ENCODE data around the gene SMIM20.
A peak's percentile ranks its signal among the peaks of the same experiment; 100 is the strongest.
"Not testable (repeated sequence)": the region's sequence is repeated elsewhere in the genome, so short reads cannot be mapped to it uniquely, and the experiment has no call there.

The SMIM20 gene

DNA sequence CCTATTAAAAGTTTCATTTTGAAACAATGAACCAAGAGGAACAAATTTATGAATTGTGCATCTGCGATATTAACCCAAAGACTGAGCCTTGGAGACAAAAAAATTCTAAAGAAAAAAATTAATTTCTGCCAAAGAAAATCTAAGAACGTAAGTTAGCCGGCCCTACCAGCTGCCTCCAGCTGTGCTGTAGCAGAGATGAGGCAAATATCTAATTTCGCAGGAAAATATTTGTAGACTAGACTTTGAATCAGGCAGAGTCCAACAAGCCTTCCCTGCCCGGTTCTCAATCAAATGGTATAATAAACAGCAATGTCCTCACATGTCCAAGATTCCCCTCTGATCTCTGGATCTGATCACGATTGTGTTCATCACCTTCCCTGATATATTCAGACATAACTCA, 21.2 kb upstream of the SMIM20 start:
- no peak for DNase-seq

DNA sequence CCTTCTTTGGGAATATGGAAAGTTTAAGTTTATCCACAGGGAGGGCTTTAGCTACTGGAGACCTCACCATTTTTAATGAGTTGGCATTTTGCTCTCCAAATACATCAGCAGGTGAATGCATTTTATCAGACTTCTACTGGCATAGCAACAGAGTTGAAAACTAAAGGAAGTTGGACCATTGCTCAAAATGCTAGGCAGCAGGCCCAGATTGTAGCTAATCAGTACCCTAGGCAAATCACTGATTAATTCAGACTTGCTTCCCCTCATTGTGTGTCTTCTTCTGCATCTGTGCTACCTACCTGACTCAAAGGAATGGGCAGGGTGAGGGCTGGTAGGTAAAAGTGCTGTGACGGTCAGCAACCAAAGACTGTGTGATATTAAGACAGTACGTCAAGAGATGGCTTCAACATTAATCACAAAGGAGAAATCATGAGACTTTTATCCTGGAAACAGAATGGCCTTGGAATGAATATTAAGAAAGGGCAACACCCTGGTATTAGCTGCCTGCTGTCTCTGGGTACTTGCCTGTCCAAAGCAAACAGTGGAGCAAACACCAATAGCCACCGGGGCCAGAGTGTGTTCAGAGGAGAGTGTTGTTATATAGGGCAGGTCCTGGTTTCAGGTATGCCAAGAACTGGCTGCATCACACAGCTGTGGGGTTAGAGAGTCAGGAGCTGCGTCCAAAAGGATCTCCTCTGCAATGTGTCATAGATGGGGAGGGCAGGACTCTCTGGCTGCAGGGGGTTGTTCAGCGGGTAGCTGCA, 17.1 kb upstream of the SMIM20 start:
- DNase-seq, result no peak

DNA sequence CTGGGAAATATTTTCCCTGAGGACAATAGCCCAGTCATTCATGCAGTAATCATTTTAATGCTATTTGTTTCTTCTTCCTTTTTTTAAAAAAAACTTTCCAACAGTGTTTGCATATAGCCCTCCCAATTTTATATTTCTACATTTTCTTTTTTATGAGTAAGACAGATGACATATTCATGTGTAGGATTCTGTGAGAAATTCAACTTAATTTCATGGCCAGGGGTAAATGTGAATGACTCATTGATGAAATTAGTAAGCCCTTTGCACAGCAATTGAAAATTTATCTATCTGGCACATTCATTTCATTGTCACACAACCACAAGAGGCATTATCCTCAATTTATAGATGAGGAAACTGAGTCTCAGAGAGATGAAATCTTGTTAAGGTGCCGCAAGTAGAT, 13.7 kb upstream of the SMIM20 start:
- DNase-seq, result no peak

DNA sequence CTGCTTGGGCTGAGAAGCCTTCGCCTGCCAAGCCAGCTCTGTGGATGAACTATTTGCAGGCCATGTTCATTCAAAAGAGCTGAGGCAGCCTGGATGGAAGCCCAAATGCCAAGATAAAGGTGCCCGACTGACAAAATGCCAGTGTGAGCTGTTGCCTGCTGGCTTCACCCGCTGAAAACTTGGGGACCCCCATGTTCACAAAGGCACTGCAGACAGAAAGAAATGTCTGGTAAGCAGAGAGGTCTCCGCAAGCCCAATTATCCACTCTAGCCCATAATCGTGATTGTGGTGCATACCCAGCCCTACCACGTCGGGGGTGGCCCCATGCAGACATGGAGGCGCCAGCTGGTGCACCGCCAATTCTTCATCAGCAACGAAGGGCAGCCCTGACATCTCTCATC, 13.0 kb upstream of the SMIM20 start:
- DNase-seq, result no peak

DNA sequence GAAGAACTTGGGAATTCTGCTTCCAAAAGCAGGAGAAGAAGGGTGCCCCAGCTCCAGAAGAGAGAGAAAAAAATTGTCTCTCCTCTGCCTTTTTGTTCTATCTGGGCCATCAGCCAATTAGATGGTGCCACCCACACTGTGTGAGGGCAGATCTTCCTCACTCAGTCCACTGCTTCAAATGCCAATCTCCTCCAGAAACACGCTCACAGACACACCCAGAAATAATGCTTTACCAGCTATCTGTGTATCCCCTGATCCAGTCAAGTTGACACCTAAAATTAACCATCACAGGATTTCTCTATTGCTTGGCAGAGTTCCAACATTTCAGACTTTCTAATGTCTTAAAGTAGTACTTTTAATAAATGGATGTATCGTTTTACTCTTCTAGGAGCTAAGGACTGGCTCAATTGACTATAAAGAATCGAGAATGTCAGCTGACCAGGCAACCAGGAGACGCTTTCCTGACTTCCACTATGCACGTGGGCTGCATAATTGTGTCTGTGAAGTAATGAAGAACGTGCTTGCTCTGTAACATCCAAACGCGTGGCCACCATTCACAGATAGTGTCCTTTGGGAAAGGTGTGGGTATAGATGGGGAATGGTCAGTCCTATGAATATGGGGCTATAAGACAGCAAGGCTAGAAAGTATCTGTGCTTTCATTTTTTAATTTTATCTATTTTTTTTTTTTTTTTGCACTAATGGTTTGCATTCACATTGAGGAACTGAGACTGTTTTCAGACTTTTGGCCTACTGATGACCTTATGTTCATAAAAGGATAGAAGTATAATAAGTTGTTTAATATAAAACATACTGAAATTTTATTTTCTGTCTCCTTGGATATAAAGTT, 9.9 kb upstream of the SMIM20 start:
- DNase-seq, result no peak

DNA sequence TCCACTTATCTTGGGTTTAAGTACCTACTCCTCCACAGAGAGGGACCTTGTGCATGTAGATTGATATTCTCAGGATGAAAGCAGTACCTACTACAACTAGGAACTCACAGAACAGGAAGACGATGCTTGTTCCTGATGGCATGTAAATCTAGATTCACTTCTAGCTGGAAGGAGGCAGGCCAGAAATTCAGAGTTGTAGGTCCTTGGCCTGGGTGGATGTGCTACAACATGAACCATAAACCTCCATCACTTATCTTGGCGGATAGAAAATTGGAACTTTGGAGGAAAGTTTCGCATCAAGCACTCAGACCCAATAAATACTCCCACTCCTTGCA, 9.3 kb upstream of the SMIM20 start:
- no peak for DNase-seq

DNA sequence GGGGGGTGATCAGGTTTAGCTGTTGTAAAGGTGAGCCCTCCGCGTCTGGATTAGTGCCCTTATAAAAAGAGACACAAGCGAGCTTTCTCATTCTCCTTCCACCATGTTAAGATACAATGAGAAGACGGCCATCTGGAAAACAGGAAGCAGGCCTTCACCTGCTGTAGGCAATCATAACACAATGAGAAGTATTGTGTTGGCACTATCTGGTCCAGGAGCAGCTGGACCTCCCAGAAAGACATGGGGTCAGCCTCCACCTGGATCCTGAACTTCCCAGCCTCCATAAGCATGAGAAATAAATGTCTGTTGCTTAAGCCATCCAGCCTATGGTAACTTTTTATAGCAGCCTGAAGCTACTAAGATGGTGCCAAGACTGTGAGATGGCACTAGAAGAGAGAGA, 8.6 kb upstream of the SMIM20 start:
- DNase-seq, result no peak

DNA sequence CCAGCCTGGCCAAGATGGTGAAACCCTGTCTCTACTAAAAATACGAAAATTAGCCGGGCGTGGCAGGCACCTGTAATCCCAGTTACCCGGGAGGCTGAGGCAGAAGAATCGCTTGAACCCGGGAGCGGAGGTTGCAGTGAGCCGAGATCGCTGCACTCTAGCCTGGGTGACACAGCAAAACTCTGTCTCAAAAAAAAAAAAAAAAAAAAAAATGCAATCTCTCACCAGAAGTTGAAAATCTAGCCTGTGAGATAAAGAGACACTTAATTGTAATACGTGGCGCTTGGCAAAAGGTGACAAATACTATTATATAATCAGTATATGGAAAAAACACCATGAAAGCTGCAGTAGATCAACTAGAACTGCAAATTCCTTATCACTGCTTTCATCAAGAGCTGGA, 7.9 kb upstream of the SMIM20 start:
- DNase-seq, result not testable (repeated sequence)

DNA sequence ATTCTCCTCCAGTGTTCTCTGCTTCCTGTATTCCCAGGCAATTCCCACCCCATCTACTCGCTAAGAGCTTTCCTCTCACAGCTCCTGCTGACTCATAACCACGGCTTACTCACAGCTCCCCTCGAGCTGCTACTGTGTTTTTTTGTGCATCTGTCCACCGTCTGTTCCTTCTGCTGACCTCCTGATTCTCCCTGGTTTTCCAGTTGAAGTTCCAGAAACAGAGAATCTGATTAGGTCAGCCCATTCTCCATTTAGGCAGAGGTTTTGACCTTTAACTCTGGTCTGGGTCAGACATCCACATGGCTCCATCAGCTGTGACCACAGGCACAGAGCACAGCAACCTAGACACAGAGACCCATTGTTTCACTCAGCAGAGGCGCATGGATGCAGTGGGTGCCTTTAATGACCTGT, 5.5 kb upstream of the SMIM20 start:
- DNase-seq, result no peak

DNA sequence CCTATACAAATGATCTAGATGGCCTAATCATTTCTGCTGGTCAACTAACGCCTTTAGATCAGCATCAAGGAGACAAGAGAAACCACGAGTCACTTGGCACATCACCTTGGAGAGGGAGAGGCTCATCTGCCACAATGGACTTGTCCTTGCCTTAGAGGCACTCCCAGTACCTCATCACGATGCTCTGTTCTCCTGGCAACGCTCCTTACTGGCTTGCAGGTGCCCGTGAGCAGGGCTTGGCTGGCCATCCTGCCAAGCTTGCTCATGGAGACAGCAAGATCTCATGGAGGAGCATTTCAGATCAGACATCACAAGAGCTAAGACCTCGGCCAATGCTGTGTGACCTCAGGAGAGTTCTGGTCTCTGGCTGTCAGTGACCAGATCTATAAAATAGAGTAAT, 2.7 kb upstream of the SMIM20 start:
- no peak for DNase-seq

DNA sequence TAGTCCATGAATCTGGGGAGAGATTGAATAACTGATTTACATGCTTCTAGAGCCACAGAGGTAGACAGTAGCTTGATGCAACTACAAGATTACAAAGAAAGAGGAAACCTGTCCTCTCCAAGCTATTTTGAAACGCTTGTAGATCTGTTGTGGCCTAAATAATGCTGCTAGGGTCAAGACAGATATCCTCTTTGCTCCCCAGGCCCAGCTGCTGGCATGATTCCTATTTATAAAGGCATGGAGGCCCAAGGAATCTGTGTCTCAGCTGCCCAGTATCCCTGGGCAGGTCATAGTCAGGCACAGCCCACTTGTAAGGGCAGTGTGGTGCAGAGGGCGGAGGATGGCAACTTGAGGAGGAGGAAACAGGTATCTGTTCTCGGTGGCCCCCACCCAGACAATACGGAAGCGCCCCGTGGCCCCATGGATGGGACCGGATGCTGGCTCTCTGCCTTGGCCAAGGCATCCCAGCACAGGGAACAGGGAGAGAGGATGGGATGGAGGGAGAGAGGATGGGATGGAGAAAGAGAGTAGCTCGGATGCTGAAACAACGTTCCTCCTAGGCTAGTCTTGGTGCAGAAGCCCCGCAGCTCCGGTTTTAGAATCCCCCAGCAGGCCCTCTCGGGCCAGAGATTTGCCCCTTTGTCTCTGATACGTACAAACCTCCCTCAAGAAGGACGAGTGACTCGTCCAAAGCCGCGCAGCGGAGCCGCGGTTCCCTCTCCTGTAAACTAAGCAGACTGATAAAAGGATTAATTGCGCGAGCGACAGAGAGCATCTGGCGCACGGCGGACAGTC, 767 bp upstream of the SMIM20 start:
- DNase-seq, result peak; percentile 37 to 49

DNA sequence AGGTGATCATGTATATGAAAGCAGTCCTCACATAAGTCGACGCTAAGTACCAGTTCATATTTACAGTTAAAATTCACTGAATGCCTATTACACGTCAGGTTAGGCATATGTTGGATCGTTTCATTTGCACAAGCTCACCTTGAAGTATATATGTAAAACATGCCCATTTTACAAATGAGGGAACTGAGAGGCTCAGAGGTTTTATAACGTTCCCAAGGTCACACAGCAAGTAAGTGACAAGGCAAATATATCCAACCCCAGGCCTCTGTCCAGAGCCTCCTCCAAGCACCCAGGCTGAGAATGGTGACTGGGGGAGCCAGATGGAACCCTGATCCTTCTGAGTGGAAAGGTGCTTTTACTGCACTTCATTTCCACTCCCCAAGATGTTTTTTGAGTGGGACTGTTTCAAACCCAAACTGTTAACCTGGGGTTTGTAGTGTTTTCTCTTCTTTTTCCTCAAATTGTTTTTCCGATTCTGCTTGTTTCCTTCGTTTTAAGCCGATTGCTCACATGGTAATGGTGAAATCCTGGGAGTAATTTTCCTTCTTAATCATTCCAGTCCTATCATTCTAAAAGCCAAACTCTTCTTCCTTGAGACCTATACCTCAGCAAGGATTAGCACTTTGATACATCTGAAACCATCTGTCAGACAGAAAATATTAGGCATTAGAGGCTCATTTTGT, 791 bp downstream of the SMIM20 start:
- no peak for DNase-seq

DNA sequence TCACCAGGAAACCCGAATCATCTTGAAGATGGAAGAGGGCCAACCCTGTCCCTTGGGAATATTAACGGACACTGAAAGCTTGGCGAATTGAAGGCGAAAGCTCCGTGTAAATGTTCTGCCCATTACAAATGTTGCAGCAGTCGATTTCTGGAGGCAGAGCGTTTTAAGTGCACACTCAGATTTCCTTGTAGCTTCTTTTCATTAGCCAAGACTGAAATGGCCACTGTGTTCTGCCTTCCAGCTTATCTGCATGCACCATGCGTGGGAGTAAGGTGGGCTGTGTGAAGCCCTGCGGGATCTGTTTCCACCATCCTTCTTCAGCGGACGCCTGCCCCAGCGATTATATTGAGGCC, 1.3 kb downstream of the SMIM20 start:
- DNase-seq, result no peak

DNA sequence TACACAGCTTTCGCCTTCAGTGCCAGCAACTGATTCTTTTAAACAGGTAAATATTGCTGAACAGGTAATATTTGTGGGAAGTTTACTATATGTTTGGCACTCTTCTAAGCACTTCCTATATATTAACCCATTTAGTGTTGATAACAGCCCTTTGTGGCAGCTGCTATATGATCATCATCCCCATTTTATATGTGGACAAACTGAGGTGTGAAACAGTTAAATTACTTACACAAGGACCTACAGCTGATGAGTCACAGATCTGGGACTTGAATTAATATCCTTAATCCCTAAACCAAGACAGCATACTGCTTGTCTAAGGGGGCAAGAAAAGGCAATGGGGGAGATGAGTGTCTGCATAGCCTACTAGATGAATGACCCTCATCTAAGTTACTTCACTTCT, 2.9 kb downstream of the SMIM20 start:
- no peak for DNase-seq

DNA sequence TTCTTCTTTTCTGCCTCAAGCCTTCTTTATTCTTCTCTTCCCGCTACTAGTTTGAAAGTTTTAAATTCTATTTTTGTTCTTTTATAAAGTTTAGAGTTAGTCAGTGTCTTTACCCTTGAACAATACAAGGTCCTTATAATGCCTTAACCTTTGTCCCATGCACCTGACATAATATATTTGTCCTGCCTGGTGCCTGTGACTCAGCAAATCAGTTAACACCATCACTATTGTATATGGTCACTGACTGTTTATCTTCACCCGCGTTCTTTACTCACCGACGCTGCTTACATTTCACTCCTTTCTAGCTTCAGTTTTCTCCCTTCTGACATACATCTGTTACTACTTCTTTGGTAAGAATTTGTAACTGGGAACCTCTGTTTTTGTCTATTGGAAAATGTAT, 5.7 kb downstream of the SMIM20 start:
- DNase-seq, result no peak

DNA sequence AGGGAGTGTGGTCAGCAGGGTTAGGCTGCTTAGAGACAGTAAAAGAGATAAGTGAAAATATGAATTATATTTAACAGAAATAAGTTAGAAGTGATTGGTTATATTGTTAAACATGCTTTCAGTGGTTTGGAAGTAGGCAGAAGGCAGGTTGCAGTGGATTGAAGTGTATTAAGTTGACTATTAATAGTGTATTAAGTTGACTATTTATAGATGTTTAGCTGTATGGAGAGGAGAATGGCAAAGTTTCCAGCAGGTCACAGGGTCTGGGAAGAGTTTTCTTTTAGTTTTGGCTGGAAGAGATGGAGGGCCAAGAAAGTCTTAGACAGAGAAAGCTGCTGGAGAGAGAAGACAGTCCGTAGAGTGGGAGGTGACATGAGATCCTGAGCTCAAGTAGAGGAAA, 7.9 kb downstream of the SMIM20 start:
- DNase-seq, result no peak

DNA sequence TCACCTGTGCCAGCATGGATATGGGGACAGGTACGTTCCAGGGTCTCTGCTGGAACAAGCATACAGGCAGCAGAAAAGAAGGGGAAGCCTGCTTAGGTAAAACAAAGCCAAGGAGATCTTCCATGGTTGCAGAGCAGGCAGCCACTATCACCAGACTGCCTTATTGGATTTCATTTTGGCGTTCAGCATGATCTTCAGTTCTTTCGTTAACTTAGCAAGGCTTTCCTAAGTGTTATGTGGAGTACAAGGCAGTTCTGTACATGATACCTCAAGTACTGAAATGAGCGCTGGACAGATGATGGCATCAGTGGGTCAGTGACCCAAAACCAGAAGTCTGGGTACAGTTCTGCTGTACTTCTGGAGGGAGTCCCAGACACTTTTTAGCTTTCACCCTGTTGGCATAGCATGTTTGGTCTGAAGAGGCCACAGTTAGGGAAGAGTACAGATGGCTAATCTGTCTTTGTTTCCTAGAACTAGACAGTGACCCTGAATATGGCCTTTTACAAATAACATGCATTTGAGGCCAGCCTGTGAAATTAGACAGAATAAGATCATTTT, 8.9 kb downstream of the SMIM20 start:
- no peak for DNase-seq

DNA sequence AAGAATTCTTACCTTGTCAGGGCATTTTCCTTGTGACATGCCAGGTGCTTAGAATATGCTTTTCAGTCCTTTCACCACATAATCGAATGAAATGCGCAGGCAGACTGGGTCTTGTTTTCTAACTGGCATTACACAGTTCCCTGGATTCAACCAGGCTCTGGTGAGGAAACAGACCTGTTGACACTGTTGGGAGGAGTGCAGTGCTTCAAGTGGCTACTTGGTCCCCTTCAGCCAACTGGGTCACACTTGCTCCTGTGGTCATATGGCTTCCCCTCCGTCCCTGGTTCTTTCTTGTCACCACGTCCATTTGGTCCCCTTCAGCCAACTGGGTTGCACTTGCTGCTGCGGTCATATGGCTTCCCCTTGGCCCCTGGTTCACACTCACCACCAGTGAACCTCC, 9.7 kb downstream of the SMIM20 start:
- no peak for DNase-seq

DNA sequence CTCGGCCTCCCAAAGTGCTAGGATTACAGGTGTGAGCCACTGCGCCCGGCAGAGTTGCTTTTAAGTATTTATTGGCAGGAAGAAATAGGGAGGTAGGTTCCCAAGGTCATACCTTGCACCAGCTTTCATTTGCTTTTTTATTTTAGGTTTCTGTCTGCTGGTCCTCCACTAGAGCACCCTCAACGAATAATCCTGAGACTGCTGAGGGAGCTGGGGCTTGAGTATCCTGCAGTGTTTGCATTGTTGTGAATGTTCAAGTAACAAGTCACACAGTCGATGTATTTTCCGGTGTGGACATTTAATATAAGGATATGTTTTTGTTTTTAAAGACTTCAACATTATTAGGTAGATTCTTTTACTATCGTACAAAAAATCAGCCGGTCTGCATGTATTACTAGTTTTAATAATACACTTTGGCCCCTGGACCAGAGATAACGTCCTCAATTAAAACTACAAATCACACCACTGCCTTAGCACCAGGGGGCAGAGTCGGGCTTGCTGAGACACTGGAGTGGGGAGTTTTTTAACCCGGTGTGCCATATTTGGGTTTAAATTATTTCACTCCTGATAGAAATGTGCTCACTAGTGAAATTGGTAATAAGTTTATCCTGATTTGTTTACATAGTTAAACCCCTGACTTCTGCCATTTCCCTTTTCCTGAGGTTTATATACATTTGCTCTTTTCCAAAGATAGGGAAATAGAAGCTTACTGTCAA, 11.6 kb downstream of the SMIM20 start:
- peak; percentile 19 to 22 for DNase-seq

DNA sequence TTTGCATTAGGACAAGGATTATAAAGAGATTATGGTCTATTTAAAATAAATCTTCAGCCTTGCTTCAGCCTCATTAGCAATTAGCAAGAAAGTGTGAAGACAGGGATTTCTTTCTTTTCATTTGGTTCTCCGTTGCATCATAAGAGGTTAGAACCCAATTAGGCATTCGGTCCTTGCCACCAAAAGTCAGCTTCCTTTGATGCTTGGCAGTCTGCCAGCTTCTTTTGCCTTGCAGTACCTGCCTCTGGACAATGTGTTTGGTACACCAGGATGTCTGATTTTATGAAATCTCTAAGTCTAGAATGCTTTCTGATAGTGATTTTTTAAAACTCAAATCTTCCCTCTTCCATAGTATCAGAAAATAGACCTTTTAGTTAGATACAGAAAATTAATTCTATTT, 12.4 kb downstream of the SMIM20 start:
- DNase-seq, result peak in 1 of 2 donors; percentile 18

DNA sequence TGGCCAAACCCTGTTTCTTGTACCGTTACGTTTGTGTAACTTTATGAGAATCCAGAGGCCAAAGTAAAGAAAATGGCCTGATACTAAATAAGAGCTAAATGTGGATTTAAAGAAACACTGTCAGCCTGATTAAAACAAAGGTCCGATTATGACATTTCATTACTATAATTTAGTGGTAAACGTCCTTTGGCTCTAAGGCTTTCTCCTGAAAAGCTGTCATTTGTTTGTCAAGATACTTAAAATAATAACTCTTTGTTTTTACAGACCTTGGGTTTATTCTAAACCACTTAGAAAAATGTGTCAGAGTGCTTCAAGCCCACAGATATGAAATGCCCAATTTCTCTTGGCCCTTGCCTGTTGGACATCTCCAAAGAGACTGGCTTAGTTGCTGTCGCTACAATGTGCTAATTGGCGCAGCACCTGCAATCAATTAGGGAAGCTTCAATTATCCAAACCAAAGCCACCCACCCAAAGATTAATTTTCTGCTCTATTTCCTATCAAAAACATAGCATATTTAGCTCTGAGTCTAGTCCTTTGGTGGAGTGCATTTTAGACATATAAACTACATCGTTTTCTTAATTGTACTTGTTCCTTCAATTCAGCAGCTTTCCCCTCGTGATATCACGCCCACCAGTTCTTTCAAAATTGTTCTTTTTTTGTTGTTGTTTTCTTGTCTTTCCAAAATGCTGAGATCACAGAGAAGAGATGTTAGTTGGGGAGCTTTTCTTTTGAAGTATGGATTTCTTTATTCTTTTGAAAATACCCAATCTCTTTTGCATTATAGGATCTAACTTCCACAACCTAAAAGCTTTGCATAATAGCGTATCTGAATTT, 13.6 kb downstream of the SMIM20 start:
- DNase-seq, result no peak

Data from CD4-positive, alpha-beta T cell treated with Interleukin-1 beta for 1 hour (primary cell).